ENCODE results near the gene NRL. TPM values are rescaled to one million over a fixed set of nuclear protein-coding genes. Genes with fewer than 3 reads are reported as not detected.

NRL gene
- total and polyA plus RNA-seq, 9 of the 15 experiments (the other 6 are each of a cell fraction or from before 2014, with no cell fraction given): 0.07 to 2.7 (median 1.4) TPM; not detected in 1

- TF ChIP-seq PRDM10 (IDR thresholded peaks at IDR 0.05; ENCODE audit: partially characterized antibody) (peak; percentile 75), E2F6 (IDR thresholded peaks at IDR 0.05; ENCODE audit: borderline replicate concordance in 1 of 2, extremely low read depth in 1 of 2, insufficient read depth in 1 of 2, insufficient read length in 1 of 2, low read depth in 1 of 2, low read length in 1 of 2, poor library complexity in 1 of 2, severe bottlenecking in 1 of 2) (peak; percentile 56 to 79), MYC (IDR thresholded peaks at IDR 0.05; ENCODE audit: low read depth, low read length) (peak; percentile 89), MYC (CRISPR knock-in tag; IDR thresholded peaks at IDR 0.05; ENCODE audit: borderline replicate concordance, low read depth) (no peak), CC2D1A (IDR thresholded peaks at IDR 0.05) (no peak), POLR2AphosphoS5 (IDR thresholded peaks at IDR 0.05; ENCODE audit: control insufficient read depth, insufficient read depth, low read depth, low read length) (peak; percentile 85), ZNF444 (CRISPR knock-in tag; IDR thresholded peaks at IDR 0.05) (no peak), CBFA2T2 (conservative IDR thresholded peaks at IDR 0.05) (peak; percentile 80), SUPT5H (IDR thresholded peaks at IDR 0.05) (peak; percentile 87), EGR1 (conservative IDR thresholded peaks at IDR 0.05) (peak; percentile 65), ZNF609 (CRISPR knock-in tag; IDR thresholded peaks at IDR 0.05; ENCODE audit: borderline replicate concordance) (no peak), FOXK1 (CRISPR knock-in tag; IDR thresholded peaks at IDR 0.05; ENCODE audit: borderline replicate concordance) (no peak), ZNF696 (CRISPR knock-in tag; conservative IDR thresholded peaks at IDR 0.05) (no peak), KDM5B (IDR thresholded peaks at IDR 0.05; ENCODE audit: insufficient replicate concordance, low read depth, low read length) (peak; percentile 83), MXI1 (IDR thresholded peaks at IDR 0.05; ENCODE audit: low read depth, low read length) (0 out of 2 replicates have a peak, but pooled peaks have one; percentile 19)
Observed at GRCh38 chr14:24095271-24096068, 19.3 kb downstream of the NRL start (continued).
